ENCODE data around the gene NUDT11.
"Not testable (repeated sequence)": the region's sequence is repeated elsewhere in the genome, so short reads cannot be mapped to it uniquely, and the experiment has no call there.

The NUDT11 gene

DNA sequence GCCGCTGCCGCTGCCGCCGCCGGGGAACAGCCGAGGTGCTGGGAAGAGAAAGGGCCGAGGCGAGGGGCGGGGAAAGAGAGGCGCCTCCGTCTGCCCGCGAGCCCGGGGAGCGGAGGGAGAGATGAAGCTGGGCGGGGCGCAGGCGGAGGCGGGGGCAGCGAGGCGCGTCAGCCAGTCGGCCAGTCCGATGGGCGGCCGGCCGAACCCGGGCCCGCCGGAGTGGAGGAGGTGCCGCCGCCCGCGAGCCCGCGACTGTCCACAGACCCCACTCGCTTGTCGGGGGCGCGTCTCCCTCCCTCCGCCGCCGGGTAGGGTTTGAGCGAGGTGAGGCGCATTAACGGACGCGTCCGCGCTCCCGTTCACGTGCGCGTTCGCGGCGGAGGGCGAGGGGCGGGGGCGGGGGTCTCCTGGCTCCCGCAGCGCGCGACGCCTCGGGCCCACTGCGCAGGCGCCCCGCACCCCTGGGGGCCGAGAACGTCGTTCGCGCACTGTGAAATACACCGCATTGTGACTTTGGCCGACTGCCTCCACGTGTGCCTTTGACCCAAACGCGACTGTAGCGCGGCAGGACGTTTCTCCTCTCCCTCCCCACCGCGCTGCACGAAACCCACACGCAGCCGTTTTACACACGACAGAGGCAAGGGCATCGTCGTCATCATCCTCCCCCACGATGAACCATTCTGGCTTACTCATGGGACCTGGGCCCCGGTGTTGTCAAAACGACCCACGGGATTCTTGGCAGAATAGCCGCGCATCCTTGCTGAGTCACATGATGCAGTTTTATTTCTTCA lies at the start of gene NUDT11:
Gene NUDT11 (minus strand): TSS at position 92 of the 791 bp plus-strand sequence. CDS start 148 bp downstream, outside the sequence.
- peak; percentile 26 for DNase-seq

GRCh38 chrX:51520393-51520792 lies 24.0 kb upstream of the NUDT11 start:
- DNase-seq = no peak

DNA sequence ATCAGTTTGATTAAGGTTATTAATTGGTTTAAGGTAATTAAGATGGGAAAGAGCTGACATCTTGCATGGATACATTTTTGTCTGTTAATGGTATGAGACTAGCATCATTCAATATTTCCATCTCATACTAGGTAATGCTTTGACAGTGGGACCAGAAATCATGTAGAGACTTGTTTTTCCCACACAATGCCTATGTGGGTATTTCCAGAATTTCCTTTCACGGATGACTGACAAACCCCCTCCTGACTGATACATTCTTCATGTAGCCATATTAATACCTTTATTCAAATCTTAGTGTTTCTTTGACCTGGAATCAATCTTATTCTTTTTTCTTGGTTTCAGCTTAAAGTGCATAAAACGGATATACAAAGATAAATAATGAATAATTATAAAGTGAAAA lies 22.7 kb upstream of the NUDT11 start:
- DNase-seq = not testable (repeated sequence)

DNA sequence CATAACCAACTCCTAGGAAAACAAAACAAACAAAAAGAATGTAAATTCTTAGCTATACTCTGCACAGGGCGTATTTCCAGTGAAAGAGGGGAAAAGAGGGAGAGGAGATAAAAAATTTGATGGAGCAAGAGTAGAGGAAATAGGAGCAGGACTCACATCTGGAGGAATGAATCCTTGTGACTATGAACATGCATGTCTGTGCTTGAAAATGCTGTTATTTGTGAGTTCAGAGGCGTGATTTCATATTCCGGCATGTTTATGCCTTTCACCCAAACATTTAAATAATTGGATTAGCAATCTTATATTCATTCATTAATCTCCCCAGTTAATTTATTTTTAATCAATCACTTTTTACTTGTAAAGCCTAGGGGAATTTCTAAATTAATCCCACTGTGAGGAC lies 11.2 kb upstream of the NUDT11 start:
- DNase-seq = no peak

- DNase-seq = not testable (repeated sequence)
Observed at GRCh38 chrX:51495701-51496488, 497 bp downstream of the NUDT11 start.

DNA sequence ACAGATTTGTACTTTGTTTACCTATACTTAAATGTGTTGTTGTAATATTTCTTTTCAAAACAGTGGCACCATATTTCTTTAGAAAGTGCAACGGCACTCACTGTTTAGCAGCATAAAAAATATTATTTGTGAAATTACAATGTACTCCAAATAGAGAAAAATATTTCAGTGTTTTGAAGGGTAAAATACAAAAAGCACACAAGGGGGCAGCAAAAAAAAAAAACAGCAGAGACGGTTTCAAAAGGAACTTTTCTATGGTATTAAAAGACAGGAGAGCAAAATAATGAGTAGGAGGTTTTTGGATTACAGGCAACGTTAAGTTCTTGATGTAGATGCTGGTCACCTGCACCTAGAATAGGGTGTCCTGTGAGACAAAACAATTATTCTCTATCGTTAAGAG lies 2.0 kb downstream of the NUDT11 start:
- no peak for DNase-seq

DNA sequence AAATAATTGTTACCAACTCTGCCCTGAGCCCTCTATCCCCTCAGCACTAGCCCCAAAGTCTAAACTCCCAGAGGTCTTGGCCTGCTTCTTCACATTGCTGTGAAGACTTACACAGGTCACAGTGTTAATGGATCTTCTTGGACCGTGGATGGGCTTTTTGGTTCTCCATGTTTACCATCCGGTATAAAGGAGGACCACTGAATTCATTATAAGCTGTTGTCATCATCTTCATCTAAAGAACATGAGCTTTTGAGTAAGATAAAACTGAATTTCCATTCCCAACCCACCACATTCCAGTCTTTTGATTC lies 8.5 kb downstream of the NUDT11 start:
- no peak for DNase-seq

GRCh38 chrX:51484616-51485015 lies 11.8 kb downstream of the NUDT11 start:
- DNase-seq = no peak

DNA sequence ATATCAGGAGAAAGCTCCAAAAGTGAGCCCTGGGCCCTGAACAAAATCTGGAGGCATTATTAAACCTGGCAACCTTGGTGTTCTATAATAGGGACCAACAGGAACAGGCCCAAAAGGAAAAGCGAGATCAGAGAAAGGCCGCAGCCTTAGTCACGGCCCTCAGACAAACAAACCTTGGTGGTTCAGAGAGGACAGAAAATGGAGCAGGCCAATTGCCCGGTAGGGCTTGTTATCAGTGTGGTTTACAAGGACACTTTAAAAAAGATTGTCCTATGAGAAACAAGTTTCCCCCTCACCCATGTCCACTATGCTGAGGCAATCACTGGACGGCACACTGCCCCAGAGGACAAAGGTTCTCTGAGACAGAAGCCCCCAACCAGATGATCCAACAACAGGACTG lies 14.0 kb downstream of the NUDT11 start:
- not testable (repeated sequence) for DNase-seq

DNA sequence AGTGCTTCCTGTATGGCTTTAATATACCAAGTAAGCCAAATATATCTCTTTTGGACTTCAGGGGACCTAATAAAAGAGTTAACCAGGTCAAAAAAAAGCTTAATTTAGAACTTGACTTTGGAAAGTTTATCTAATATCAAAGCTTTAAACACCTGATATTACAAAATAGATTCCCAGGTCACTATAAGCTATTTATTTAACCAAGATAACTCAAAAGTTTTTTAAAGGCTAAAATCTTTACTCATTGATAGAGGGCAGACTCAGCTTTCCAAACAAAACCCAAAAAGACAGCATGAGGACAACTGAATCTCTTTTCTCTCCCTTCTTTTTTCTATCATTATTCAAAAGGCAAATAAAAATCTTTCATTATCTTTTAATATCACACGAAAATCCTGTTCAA lies 19.5 kb downstream of the NUDT11 start:
- no peak for DNase-seq

DNA sequence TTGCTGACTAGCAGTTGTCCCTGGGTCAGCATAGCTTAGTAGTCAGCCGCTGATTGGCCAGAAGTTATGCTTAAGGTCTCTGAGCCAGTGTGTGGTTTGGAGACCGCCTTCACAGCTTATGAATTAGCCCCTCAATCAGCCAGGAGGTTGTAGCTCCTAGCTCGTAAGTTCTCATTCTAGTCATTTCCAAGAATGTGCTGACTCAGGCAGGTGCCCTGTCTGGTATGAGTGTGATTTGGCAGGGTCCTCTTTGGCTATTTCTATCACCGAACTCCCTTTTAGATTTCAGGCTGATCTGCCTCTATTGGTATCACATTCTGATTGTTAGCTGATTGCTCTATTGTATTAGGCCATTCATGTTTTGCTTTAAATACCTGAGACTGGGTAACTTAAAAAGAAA lies 33.1 kb downstream of the NUDT11 start:
- no peak for DNase-seq

DNA sequence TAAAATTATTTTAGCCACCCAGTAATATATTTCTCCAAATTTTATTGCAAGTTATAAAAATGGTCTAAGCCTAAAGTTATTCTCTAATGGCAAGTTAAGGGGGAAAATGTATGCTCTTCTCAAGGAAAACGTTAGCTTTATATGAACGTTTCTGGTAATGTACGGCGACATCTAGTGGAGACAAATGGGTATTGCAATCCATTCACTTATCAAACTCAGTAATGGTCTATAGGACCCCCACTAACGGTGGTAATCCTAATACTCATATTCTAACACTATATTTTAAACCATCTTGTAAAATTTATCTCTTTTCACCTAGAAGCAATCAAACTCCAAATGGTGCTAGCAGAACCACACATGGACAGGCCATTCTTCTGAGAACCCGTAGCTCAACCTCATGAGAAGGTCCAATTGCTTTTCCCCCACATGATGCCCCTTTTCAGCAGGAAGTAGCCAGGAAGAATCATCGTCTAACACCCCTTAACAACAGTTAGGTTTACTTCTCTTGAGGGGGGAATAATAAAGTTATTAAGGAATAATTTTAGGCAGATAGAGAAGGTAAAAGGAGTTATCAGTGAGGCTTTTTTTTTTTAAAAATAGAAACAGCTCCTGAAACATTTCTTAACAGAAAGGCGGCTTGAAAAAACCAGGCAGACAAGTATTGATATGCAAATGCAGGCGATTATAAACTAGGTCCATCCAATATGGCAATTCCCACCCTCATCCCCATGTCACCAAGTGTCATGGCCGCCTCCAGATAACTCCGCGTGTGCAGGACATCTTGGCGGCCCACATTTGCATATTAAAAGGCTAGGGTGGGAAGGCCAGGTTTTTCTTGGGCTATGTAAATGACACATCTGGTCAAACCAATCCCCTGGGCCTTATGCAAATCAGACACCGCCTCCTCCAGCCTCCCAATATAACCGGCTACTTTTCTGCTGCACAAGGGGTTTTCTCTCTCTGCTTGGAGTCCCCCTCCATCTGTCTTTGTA lies 35.0 kb downstream of the NUDT11 start:
- peak; percentile 22 for DNase-seq

DNA sequence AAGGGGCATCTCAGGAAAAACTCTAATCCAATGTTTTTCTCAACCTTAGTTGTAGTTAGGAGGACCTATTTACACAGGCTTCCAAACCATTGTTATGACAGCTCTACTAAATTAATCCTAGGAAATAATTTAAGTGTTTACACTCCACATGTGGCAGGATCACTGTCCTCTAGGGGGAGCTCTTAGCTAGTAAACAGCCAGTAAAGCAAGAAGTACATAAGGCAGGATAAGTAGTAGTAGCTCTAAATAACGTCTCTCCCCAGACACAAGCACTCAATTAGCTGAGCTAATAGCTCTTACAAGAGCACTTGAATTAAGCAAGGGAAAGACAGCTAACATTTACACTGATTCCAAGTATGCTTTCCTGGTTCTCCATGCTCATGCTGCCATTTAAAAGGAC lies 37.3 kb downstream of the NUDT11 start:
- no peak for DNase-seq

GRCh38 chrX:51456814-51457213 lies 39.6 kb downstream of the NUDT11 start:
- DNase-seq = no peak

- DNase-seq = no peak
Observed at GRCh38 chrX:51456246-51456645, 40.1 kb downstream of the NUDT11 start.

DNA sequence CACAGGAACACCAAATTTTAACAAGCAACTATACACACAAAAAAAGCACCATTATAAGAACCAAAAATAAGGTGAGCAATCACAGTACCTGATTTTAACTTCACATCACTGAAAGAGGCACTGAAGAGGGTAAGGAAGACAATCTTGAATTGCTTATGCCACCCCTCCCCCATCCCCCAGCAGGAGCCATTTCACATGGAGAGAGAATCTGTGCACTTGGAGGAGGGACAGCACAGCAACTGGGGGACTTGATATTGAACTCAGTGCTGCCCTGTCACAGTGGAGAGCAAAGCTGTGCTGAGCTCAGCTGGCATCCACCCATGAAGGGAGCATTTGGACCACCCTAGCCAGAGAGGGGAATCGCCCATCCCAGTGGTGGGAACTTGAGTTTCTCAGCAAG lies 56.0 kb downstream of the NUDT11 start:
- DNase-seq = no peak

Data from NCI-H526 treated with DMSO at 0.1 percent for 48 hours (cell line).